ENCODE measurements around the gene RARG. TPM values are rescaled to one million over a fixed set of nuclear protein-coding genes. Genes with fewer than 3 reads are reported as not detected.

RARG gene
- total and polyA plus RNA-seq, 2 donors (not counting 1 experiment from before 2014, with no cell fraction given): 8.8 to 15.0 TPM

DNA sequence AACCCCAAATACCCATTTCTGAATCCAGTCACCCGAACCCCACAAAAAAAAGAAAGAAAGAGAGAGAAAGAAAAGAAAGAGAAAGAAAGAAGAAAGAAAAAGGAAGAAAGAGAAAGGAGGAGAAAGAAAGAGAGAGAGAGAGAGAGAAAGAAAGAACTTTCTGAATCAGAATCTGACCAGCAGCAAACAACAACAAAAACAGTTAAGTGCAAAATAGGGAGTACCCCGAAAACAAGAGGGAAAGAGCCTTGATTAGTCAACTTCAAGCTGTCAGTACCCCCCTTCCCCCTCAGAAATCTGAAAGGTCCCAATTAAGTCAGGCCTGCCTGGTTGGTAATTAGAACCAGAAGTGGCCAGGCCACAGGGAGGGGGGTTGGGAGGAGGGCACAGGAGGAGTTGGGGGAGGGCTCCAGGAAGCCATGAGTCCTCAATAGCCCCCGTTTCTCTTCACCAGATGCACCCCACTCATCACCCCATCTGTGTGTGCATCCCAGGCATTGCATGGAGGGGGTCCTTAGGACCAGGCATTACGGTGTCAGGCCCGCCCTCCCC, 9.8 kb downstream of the RARG start:
- intact Hi-C loops (cut with micrococcal nuclease): no loop called here
- H3K9me3 Mint-ChIP-seq (ENCODE audit: insufficient read depth): no peaks in the 10 kb centered on the region

More for the DNA sequence above, 9.8 kb downstream of the RARG start:
- ATAC-seq (ENCODE audit: low read depth) (no peak), DNase-seq (no peak)
- Mint-ChIP-seq H3K4me1 (peaks cover 38% of the 10 kb centered on the region), H3K27me3 (no peaks in the 10 kb centered on the region), H3K4me3 (peak overlapping the region; percentile 64), H3K27ac (peak overlapping the region; percentile 81)
- Histone ChIP-seq H3K27ac (ENCODE audit: low read length in 2 of 2) (peak overlapping the region; percentile 62 to 95), H3K79me2 (ENCODE audit: control insufficient read depth, insufficient read depth, low read length) (no peaks in the 10 kb centered on the region), H3K36me3 (replicated peaks in 1 of 2; ENCODE audit: control extremely low read depth in 1 of 2, control insufficient read depth in 1 of 2, extremely low read depth in 1 of 2, insufficient read depth in 2 of 2, low read length in 1 of 2) (no peaks in the 10 kb centered on the region), H2AFZ (ENCODE audit: insufficient read depth, low read depth, low read length, poor library complexity, severe bottlenecking) (peak overlapping the region; percentile 97), H3K9ac (ENCODE audit: low read length) (peak overlapping the region; percentile 95), H4K20me1 (ENCODE audit: control insufficient read depth, insufficient read depth, low read length, poor library complexity, severe bottlenecking) (no peaks in the 10 kb centered on the region), H3K9me3 (ENCODE audit: control extremely low read depth in 1 of 3, control insufficient read depth in 2 of 3, insufficient read depth in 1 of 3, low read length in 2 of 3) (no peaks in the 10 kb centered on the region), H3K4me3 (ENCODE audit: control extremely low read depth in 1 of 5, extremely low read depth in 1 of 5, insufficient read depth in 1 of 5, low read depth in 2 of 5, low read length in 4 of 5) (peak overlapping the region; percentile 21 to 100 (median 84)), H3K4me1 (ENCODE audit: control insufficient read depth in 2 of 2, insufficient read depth in 2 of 2, low read length in 2 of 2) (peaks cover 25 to 42% of the 10 kb centered on the region in 2 donors), H3K27me3 (replicated peaks in 1 of 4; ENCODE audit: control extremely low read depth in 1 of 4, control insufficient read depth in 3 of 4, insufficient read depth in 4 of 4, low read length in 3 of 4) (no peaks in the 10 kb centered on the region), H3K4me2 (replicated peaks; ENCODE audit: low read depth, low read length, poor library complexity, severe bottlenecking) (peak overlapping the region; percentile 98)
- CTCF ChIA-PET: interaction anchor here (1.9 to 3.6 kb wide), 2 partner anchors 10 to 13 kb away, joined by 7 to 32 read pairs; partner anchors contain the start of gene ITGB7
- POLR2A ChIA-PET: interaction anchor here (3.3 kb wide), 1 partner anchor 46 kb away, joined by 29 read pairs; the partner anchor contains the start of gene ESPL1
- WGBS (ENCODE audit: insufficient coverage): no CpG with 5 or more reads among the region's 5 CpGs
- TF ChIP-seq, protein P1, sequence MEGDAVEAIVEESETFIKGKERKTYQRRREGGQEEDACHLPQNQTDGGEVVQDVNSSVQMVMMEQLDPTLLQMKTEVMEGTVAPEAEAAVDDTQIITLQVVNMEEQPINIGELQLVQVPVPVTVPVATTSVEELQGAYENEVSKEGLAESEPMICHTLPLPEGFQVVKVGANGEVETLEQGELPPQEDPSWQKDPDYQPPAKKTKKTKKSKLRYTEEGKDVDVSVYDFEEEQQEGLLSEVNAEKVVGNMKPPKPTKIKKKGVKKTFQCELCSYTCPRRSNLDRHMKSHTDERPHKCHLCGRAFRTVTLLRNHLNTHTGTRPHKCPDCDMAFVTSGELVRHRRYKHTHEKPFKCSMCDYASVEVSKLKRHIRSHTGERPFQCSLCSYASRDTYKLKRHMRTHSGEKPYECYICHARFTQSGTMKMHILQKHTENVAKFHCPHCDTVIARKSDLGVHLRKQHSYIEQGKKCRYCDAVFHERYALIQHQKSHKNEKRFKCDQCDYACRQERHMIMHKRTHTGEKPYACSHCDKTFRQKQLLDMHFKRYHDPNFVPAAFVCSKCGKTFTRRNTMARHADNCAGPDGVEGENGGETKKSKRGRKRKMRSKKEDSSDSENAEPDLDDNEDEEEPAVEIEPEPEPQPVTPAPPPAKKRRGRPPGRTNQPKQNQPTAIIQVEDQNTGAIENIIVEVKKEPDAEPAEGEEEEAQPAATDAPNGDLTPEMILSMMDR (IDR thresholded peaks at IDR 0.05): no peak
- TF ChIP-seq EZH2 (IDR thresholded peaks at IDR 0.05; ENCODE audit: borderline replicate concordance, insufficient read depth, low read depth, low read length, poor library complexity, severe bottlenecking): no peak

All from B cell (primary cell).